GM12878 (cell line): ENCODE measurements around the gene NIFK. TPM values are rescaled to one million over a fixed set of nuclear protein-coding genes. Genes with fewer than 3 reads are reported as not detected.

Source experiments
- HDAC6 ChIP-seq: fragments of 200-600 bp; sonication (generic); IDR thresholded peaks from one replicate; pipeline ENCODE4 v1.8.0; 2017; ENCODE audit warnings: antibody characterized with exemption; ENCODE audit not compliant: unreplicated experiment
- KLF5 ChIP-seq: fragments of 450-650 bp; IDR thresholded peaks from 2 replicates; pipeline ENCODE4 v1.6.1; 2014; ENCODE audit warnings: mild to moderate bottlenecking; ENCODE audit not compliant: partially characterized antibody
- MYB ChIP-seq: fragments of 150-350 bp; IDR thresholded peaks from 2 replicates; pipeline ENCODE4 v1.6.1; 2014; ENCODE audit warnings: mild to moderate bottlenecking, low read depth, low read length, borderline replicate concordance
- SMAD1 ChIP-seq: fragments of 450-650 bp; IDR thresholded peaks from 2 replicates; pipeline ENCODE4 v1.6.1; 2018; ENCODE audit warnings: mild to moderate bottlenecking, low read depth; ENCODE audit not compliant: partially characterized antibody
- SMC3 ChIP-seq: IDR thresholded peaks from 2 replicates; pipeline ENCODE4 v1.6.1; 2011; ENCODE audit warnings: low read length, improper control_type of control experiment, borderline replicate concordance
- ZNF207 ChIP-seq: fragments of 450-650 bp; IDR thresholded peaks from 2 replicates; pipeline ENCODE4 v1.6.1; 2014; ENCODE audit warnings: antibody characterized with exemption, mild to moderate bottlenecking, borderline replicate concordance
- polyA plus RNA-seq, 11 experiments: library from polyadenylated mRNA; depleted of rRNA in 4 of 11; unstranded in 6 of 11; stranded (reverse) in 5 of 11; fragments of >200 nt; fragmentation: Nextera tagmentation in 4 of 11; fragmentation: Illumina TruSeq in 1 of 11; extraction: Ambion mirVana in 4 of 11; extraction: Trizol in 1 of 11; gene quantifications; 1 replicate in 1 of 11; 2 replicates in 10 of 11; pipeline versions ENCODE4 v1.2.1 to v1.2.3, GENCODE V29; 2011 to 2016; ENCODE audit warnings: inconsistent platforms in 2 of 11, missing spikeins in 2 of 11, low read depth in 1 of 11
- total RNA-seq, 4 experiments: library from RNA; depleted of rRNA in 3 of 4; stranded (reverse); fragments of >200 nt in 3 of 4; fragmentation: Illumina TruSeq in 1 of 4; extraction: Trizol in 1 of 4; gene quantifications; 2 replicates each; pipeline versions ENCODE4 v1.2.1 to v1.2.3, GENCODE V29; 2013 to 2021
- TF ChIP-seq, protein P1 (sequence below): fragments of 450-650 bp; formaldehyde crosslinking; IDR thresholded peaks from 2 replicates; pipeline ENCODE4 v1.4.0; 2020; ENCODE audit warnings: mild to moderate bottlenecking, moderate library complexity
- TF ChIP-seq, protein P2 (sequence below): fragments of 450-650 bp; IDR thresholded peaks from 2 replicates; pipeline ENCODE4 v1.6.1; 2018; ENCODE audit warnings: borderline replicate concordance, mild to moderate bottlenecking; ENCODE audit not compliant: partially characterized antibody
- TF ChIP-seq, protein P3 (sequence below): IDR thresholded peaks from 2 replicates; pipeline ENCODE4 v1.6.1; 2012; ENCODE audit warnings: low read depth, low read length, improper control_type of control experiment

Gene NIFK
- total and polyA plus RNA-seq, 10 of the 15 experiments (the other 5 are each of a cell fraction or from before 2014, with no cell fraction given): 47.2 to 286 (median 157) TPM

DNA sequence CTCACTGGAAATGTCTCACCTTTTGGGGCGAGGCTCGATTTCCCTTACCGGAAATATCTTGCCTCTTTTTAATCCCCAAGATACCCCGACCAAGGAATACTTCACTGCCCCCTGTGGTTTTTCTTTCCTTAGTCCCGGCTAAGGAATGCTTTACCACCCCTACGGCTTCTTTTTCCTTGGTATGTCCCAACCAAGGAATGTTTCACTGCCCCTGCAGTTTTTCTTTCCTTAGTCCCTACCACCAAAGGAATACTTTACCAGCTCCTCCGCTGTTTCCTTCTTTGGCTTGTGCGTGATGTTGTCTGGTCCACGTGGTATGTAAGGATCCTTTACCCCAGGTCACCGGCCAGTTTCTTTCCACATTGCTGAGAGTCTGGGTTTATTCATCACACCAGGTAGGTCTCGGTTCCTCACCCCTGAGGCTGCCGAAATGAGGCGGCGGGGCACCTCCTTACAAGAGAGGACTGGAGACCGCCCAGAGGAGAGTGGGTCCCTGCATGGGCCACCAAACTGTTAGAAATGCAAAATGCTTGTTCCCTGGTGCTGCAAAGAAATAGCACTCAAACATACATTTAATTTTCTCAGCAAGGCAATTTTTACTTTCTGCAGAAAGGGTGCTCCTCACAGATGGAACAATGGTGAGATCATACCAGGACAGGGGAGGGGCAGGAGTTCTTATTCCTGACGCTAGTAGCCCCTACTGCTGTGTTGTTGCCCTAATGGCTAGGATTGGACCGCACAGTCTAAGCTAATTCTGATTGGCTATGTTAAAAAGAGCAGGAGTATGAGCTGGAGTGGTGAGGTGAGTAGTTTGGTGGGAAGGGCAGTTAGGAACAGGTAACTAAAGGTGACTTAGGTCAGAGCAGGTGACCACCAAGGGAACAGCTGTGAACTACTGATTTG lies 54.0 kb downstream of the NIFK start (continued):
- TF ChIP-seq, protein P1, sequence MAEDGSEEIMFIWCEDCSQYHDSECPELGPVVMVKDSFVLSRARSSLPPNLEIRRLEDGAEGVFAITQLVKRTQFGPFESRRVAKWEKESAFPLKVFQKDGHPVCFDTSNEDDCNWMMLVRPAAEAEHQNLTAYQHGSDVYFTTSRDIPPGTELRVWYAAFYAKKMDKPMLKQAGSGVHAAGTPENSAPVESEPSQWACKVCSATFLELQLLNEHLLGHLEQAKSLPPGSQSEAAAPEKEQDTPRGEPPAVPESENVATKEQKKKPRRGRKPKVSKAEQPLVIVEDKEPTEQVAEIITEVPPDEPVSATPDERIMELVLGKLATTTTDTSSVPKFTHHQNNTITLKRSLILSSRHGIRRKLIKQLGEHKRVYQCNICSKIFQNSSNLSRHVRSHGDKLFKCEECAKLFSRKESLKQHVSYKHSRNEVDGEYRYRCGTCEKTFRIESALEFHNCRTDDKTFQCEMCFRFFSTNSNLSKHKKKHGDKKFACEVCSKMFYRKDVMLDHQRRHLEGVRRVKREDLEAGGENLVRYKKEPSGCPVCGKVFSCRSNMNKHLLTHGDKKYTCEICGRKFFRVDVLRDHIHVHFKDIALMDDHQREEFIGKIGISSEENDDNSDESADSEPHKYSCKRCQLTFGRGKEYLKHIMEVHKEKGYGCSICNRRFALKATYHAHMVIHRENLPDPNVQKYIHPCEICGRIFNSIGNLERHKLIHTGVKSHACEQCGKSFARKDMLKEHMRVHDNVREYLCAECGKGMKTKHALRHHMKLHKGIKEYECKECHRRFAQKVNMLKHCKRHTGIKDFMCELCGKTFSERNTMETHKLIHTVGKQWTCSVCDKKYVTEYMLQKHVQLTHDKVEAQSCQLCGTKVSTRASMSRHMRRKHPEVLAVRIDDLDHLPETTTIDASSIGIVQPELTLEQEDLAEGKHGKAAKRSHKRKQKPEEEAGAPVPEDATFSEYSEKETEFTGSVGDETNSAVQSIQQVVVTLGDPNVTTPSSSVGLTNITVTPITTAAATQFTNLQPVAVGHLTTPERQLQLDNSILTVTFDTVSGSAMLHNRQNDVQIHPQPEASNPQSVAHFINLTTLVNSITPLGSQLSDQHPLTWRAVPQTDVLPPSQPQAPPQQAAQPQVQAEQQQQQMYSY (CRISPR knock-in tag): no peak
- no peak for TF ChIP-seq HDAC6
- no peak for TF ChIP-seq SMAD1
- TF ChIP-seq ZNF207: no peak
- TF ChIP-seq SMC3: no peak
- TF ChIP-seq, protein P2, sequence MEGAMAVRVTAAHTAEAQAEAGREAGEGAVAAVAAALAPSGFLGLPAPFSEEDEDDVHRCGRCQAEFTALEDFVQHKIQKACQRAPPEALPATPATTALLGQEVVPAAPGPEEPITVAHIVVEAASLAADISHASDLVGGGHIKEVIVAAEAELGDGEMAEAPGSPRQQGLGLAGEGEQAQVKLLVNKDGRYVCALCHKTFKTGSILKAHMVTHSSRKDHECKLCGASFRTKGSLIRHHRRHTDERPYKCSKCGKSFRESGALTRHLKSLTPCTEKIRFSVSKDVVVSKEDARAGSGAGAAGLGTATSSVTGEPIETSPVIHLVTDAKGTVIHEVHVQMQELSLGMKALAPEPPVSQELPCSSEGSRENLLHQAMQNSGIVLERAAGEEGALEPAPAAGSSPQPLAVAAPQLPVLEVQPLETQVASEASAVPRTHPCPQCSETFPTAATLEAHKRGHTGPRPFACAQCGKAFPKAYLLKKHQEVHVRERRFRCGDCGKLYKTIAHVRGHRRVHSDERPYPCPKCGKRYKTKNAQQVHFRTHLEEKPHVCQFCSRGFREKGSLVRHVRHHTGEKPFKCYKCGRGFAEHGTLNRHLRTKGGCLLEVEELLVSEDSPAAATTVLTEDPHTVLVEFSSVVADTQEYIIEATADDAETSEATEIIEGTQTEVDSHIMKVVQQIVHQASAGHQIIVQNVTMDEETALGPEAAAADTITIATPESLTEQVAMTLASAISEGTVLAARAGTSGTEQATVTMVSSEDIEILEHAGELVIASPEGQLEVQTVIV: no peak
- no peak for TF ChIP-seq MYB
- peak; percentile 86 for TF ChIP-seq KLF5
- TF ChIP-seq, protein P3, sequence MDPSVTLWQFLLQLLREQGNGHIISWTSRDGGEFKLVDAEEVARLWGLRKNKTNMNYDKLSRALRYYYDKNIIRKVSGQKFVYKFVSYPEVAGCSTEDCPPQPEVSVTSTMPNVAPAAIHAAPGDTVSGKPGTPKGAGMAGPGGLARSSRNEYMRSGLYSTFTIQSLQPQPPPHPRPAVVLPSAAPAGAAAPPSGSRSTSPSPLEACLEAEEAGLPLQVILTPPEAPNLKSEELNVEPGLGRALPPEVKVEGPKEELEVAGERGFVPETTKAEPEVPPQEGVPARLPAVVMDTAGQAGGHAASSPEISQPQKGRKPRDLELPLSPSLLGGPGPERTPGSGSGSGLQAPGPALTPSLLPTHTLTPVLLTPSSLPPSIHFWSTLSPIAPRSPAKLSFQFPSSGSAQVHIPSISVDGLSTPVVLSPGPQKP: no peak
